HEK293 (cell line): ENCODE measurements around the gene POLR2J2.
"Not testable (repeated sequence)": the region's sequence is repeated elsewhere in the genome, so short reads cannot be mapped to it uniquely, and the experiment has no call there.

Experiments used
- CTCF ChIA-PET: fragments of 350-600 bp; formaldehyde crosslinking; extraction: SDS; loops from one replicate; lab custom pipeline; 2021; ENCODE audit warnings: antibody characterized with exemption; lab: Yijun Ruan, JAX
- POLR2A ChIA-PET: fragments of 300-600 bp; formaldehyde crosslinking; extraction: SDS; loops from one replicate; lab custom pipeline; 2020; ENCODE audit warnings: antibody characterized with exemption, inconsistent platforms; lab: Yijun Ruan, JAX
- H3K27ac ChIP-seq: fragments of 200-500 bp; sonication (Bioruptor generic); 2 replicates; pipeline ENCODE4 v1.5.1; 2014; ENCODE audit warnings: low read depth, low read length, control low read depth, inconsistent platforms; ENCODE audit errors: extremely low read depth
- H3K36me3 ChIP-seq, 2 experiments: fragments of 200-500 bp in 1 of 2; sonication (Bioruptor generic) in 1 of 2; 1 replicate in 1 of 2; 2 replicates in 1 of 2; pipeline ENCODE4 v1.5.1; 2014 to 2017; ENCODE audit warnings: inconsistent platforms in 2 of 2, low read length in 2 of 2; ENCODE audit not compliant: control insufficient read depth in 2 of 2, insufficient read depth in 1 of 2
- H3K4me1 ChIP-seq: fragments of 200-500 bp; sonication (Bioruptor generic); 2 replicates; pipeline ENCODE4 v1.5.1; 2014; ENCODE audit warnings: mild to moderate bottlenecking, low read length, inconsistent platforms; ENCODE audit not compliant: control insufficient read depth, insufficient read depth
- H3K4me3 ChIP-seq: 2 replicates; pipeline ENCODE4 v1.5.1; 2011; ENCODE audit warnings: low read depth, mild to moderate bottlenecking, control low read depth, low read length, moderate library complexity
- H3K9me3 ChIP-seq: fragments of 200-500 bp; sonication (Bioruptor generic); 2 replicates; pipeline ENCODE4 v1.5.1; 2014; ENCODE audit warnings: low read depth, low read length, inconsistent platforms; ENCODE audit not compliant: control insufficient read depth, insufficient read depth
- FEZF1 ChIP-seq: fragments of 450-650 bp; formaldehyde crosslinking; IDR thresholded peaks from 2 replicates; pipeline ENCODE4 v1.5.1; 2016; ENCODE audit warnings: missing biosample characterization, missing genetic modification characterization
- WT1 ChIP-seq: fragments of 450-650 bp; formaldehyde crosslinking; IDR thresholded peaks from 2 replicates; pipeline ENCODE4 v1.5.1; 2016; ENCODE audit warnings: missing biosample characterization, missing genetic modification characterization
- ZBTB21 ChIP-seq: fragments of 450-650 bp; formaldehyde crosslinking; IDR thresholded peaks from 2 replicates; pipeline ENCODE4 v1.5.1; 2017; ENCODE audit warnings: missing biosample characterization, missing genetic modification characterization
- ZNF629 ChIP-seq: fragments of 450-650 bp; formaldehyde crosslinking; IDR thresholded peaks from 2 replicates; pipeline ENCODE4 v1.5.1; 2017; ENCODE audit warnings: missing biosample characterization, missing genetic modification characterization

Gene POLR2J2

DNA sequence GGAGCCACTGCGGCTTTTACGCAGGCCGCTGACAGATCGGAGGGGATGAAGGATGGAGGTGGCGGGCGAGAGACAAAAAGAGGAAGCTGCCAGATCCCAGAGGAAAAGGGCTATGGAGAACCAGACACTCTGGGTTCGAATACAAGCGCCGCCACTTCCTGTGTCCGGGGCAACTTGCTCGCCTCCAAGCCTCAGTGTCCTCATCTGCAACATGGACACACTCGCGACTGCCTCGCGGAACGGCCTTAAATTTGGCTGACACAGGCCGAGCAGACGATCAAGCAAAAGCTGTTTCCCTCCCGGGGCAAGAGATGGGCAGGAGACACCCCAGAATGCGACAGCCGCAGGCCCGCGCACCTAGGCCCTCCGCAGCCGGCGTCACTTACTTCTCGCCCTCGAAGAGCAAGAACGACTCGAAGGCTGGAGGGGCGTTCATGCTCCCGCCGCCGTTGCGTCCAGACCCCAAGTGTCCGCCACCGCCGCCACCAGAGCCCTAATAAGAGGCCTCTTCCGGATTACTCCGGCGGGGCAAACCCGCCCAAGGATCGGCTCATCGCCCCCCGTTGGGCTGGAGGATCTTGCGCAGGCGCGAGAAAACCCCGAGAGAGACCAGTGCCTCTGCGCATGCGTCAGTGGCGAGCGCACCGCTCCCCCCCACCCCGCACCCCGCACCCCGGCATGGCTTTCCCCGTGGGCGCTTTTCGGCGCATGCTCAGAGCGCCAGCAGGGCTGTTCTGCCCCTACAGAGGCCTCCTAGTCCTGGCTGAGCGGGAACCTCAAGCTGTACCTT lies at the start of gene POLR2J2:
Gene POLR2J2 (minus strand): TSS at position 498 of the 790 bp plus-strand sequence. CDS start 62 bp downstream, at position 436.
- POLR2A ChIA-PET, H3K4me1 ChIP-seq, H3K36me3 ChIP-seq, H3K4me3 ChIP-seq, H3K27ac ChIP-seq, H3K9me3 ChIP-seq: not testable (repeated sequence)
- CTCF ChIA-PET = interaction anchor here (0.6 kb wide), 2 partner anchors 391 to 1423 kb away, joined by 3 read pairs; no protein-coding TSS in a partner anchor

DNA sequence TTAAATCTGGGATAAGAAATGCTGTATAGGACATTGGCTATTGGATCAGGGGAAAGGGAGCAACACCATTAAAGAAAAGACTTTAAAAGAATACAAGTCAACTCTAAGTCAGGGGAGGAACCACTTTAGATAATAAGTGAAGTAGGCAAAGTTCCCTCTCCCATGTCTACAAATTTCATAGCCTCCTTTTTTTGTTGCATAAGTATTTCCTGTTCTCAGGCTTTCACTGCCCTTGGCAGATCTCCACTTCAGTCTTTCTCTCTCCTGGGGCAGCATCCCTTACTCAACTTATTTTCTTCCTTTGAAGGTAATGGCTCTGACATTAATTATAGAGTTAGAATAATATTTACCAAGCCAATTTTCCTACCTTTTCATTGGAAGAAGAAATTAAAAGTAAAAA lies 47.0 kb upstream of the POLR2J2 start:
- TF ChIP-seq WT1 (tag by site-specific recombination) = peak; percentile 46
- POLR2A ChIA-PET, H3K4me1 ChIP-seq, H3K36me3 ChIP-seq, CTCF ChIA-PET, H3K27ac ChIP-seq, H3K4me3 ChIP-seq, H3K9me3 ChIP-seq: not testable (repeated sequence)

DNA sequence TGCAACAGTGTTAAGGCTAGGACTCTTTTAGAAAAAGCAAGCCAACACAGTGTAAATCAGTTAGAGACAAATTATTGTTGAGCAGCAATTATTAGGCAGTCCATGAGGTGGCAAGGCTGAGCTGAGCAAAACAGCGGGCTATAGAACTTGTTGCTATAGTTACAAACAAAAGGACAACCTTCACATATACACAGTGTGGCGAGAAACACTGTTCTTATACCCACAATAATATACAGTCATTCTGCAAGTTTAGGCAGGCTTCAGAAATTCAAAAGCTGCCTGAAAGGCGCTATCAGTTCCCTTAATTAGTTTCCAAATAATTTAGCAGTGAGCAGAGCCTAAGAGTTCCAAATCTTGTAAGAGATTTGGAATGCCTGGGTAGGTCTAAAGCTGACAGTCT lies 44.3 kb upstream of the POLR2J2 start:
- POLR2A ChIA-PET, H3K4me3 ChIP-seq, H3K27ac ChIP-seq, H3K4me1 ChIP-seq, H3K9me3 ChIP-seq, CTCF ChIA-PET, H3K36me3 ChIP-seq: not testable (repeated sequence)

- CTCF ChIA-PET, POLR2A ChIA-PET: not testable (repeated sequence)
Observed at GRCh38 chr7:102714774-102715522, 43.5 kb upstream of the POLR2J2 start.

DNA sequence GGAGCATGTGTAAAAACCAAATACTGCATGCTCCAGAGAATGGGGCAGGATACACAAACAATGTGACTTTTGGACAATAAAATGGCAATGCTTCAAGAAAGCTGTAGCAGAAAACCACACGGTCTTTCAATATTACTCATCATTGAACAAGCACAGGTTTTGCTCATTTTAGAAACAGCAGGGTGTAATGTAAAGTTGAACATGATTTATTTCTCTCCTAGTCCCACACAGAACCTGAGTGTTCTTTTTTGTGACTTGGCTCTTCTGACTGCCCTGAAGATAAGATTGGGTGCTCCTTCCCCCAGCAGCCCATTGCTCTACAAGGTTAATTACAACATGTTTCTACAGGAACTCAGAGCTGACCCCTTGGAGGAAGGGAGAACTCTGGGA lies 42.2 kb upstream of the POLR2J2 start:
- H3K36me3 ChIP-seq, H3K4me1 ChIP-seq, H3K4me3 ChIP-seq, H3K9me3 ChIP-seq, H3K27ac ChIP-seq, CTCF ChIA-PET, POLR2A ChIA-PET: not testable (repeated sequence)

More at GRCh38 chr7:102714774-102715522, 43.5 kb upstream of the POLR2J2 start:
- H3K4me1 ChIP-seq, H3K4me3 ChIP-seq, H3K36me3 ChIP-seq, H3K9me3 ChIP-seq, H3K27ac ChIP-seq: not testable (repeated sequence)

- TF ChIP-seq FEZF1 (tag by site-specific recombination) = peak; percentile 56
- H3K27ac ChIP-seq, H3K9me3 ChIP-seq, CTCF ChIA-PET, H3K36me3 ChIP-seq, POLR2A ChIA-PET, H3K4me3 ChIP-seq, H3K4me1 ChIP-seq: not testable (repeated sequence)
Observed at GRCh38 chr7:102713011-102713690, 41.7 kb upstream of the POLR2J2 start.

GRCh38 chr7:102698962-102699750 lies 27.7 kb upstream of the POLR2J2 start:
- TF ChIP-seq ZBTB21 (tag by site-specific recombination) (0 out of 2 replicates have a peak, but pooled peaks have one; percentile 30), ZNF629 (tag by site-specific recombination) (peak; percentile 63)
- H3K4me3 ChIP-seq, H3K27ac ChIP-seq, POLR2A ChIA-PET, H3K4me1 ChIP-seq, H3K9me3 ChIP-seq, H3K36me3 ChIP-seq, CTCF ChIA-PET: not testable (repeated sequence)
